ENCODE measurements around the gene MAPT.

The MAPT gene

GRCh38 chr17:45900723-45901415 is 6.5 kb downstream of the MAPT start:
- H3K4me3 ChIP-seq (ENCODE audit: low read depth in 1 of 2, low read length in 2 of 2) = no peak overlapping the region
- ATAC-seq (ENCODE audit: insufficient read depth, low read depth) = no peak

GRCh38 chr17:45902892-45903346 is 8.6 kb downstream of the MAPT start:
- H3K4me3 ChIP-seq (ENCODE audit: low read depth in 1 of 2, low read length in 2 of 2) = no peak overlapping the region
- ATAC-seq (ENCODE audit: insufficient read depth, low read depth) = no peak
- H3K27me3 ChIP-seq (ENCODE audit: insufficient read depth, low read length, poor library complexity) = peaks cover 16% of the 10 kb centered on the region
- no peak for TF ChIP-seq EZH2 (IDR thresholded peaks at IDR 0.05; ENCODE audit: borderline replicate concordance, low read depth, low read length, severe bottlenecking)
- no peak for TF ChIP-seq CTCF (IDR thresholded peaks at IDR 0.05; ENCODE audit: borderline replicate concordance, extremely low read depth, low read length, poor library complexity, severe bottlenecking)
- H3K27ac ChIP-seq (ENCODE audit: low read length) = no peak overlapping the region
- H2AFZ ChIP-seq (ENCODE audit: low read depth, low read length) = no peak overlapping the region
- no peaks in the 10 kb centered on the region for H3K9me3 ChIP-seq (ENCODE audit: insufficient read depth, low read length, severe bottlenecking)
- no peak overlapping the region for H3K9ac ChIP-seq (ENCODE audit: low read depth, low read length)
- no peaks in the 10 kb centered on the region for H3K4me1 ChIP-seq (ENCODE audit: insufficient read depth, low read length)
- no peaks in the 10 kb centered on the region for H3K36me3 ChIP-seq (ENCODE audit: insufficient read depth, low read length)
- H3K79me2 ChIP-seq (ENCODE audit: insufficient read depth, low read length) = no peaks in the 10 kb centered on the region
- H3K4me2 ChIP-seq (ENCODE audit: insufficient read depth, low read length) = no peak overlapping the region
- no peak for DNase-seq
- H4K20me1 ChIP-seq (ENCODE audit: insufficient read depth, low read length) = no peaks in the 10 kb centered on the region

More at GRCh38 chr17:45900723-45901415, 6.5 kb downstream of the MAPT start:
- Histone ChIP-seq H3K27me3 (ENCODE audit: insufficient read depth, low read length, poor library complexity) (peaks cover under 1% of the 10 kb centered on the region), H3K79me2 (ENCODE audit: insufficient read depth, low read length) (no peaks in the 10 kb centered on the region), H3K9me3 (ENCODE audit: insufficient read depth, low read length, severe bottlenecking) (no peaks in the 10 kb centered on the region), H3K27ac (ENCODE audit: low read length) (no peak overlapping the region), H2AFZ (ENCODE audit: low read depth, low read length) (no peak overlapping the region), H3K9ac (ENCODE audit: low read depth, low read length) (no peak overlapping the region), H4K20me1 (ENCODE audit: insufficient read depth, low read length) (no peaks in the 10 kb centered on the region), H3K4me2 (ENCODE audit: insufficient read depth, low read length) (no peak overlapping the region), H3K4me1 (ENCODE audit: insufficient read depth, low read length) (no peaks in the 10 kb centered on the region), H3K36me3 (ENCODE audit: insufficient read depth, low read length) (no peaks in the 10 kb centered on the region)
- TF ChIP-seq CTCF (IDR thresholded peaks at IDR 0.05; ENCODE audit: borderline replicate concordance, extremely low read depth, low read length, poor library complexity, severe bottlenecking) = no peak
- TF ChIP-seq EZH2 (IDR thresholded peaks at IDR 0.05; ENCODE audit: borderline replicate concordance, low read depth, low read length, severe bottlenecking) = no peak
- no peak for DNase-seq

GRCh38 chr17:45904866-45905265 is 10.5 kb downstream of the MAPT start:
- no peaks in the 10 kb centered on the region for H3K4me1 ChIP-seq (ENCODE audit: insufficient read depth, low read length)
- H3K27me3 ChIP-seq (ENCODE audit: insufficient read depth, low read length, poor library complexity) = peaks cover 16% of the 10 kb centered on the region
- H3K4me3 ChIP-seq (ENCODE audit: low read depth in 1 of 2, low read length in 2 of 2) = no peak overlapping the region

More at GRCh38 chr17:45904866-45905265, 10.5 kb downstream of the MAPT start:
- Histone ChIP-seq H3K4me2 (ENCODE audit: insufficient read depth, low read length) (no peak overlapping the region), H3K9ac (ENCODE audit: low read depth, low read length) (no peak overlapping the region), H3K79me2 (ENCODE audit: insufficient read depth, low read length) (no peaks in the 10 kb centered on the region), H3K9me3 (ENCODE audit: insufficient read depth, low read length, severe bottlenecking) (no peaks in the 10 kb centered on the region), H3K27ac (ENCODE audit: low read length) (no peak overlapping the region), H3K36me3 (ENCODE audit: insufficient read depth, low read length) (no peaks in the 10 kb centered on the region), H4K20me1 (ENCODE audit: insufficient read depth, low read length) (no peaks in the 10 kb centered on the region), H2AFZ (ENCODE audit: low read depth, low read length) (no peak overlapping the region)
- DNase-seq = no peak
- ATAC-seq (ENCODE audit: insufficient read depth, low read depth) = no peak
- no peak for TF ChIP-seq CTCF (IDR thresholded peaks at IDR 0.05; ENCODE audit: borderline replicate concordance, extremely low read depth, low read length, poor library complexity, severe bottlenecking)
